Neuronal stem cell (in vitro differentiated cells): ENCODE measurements around the gene KCNK18.

Source experiments
- DNase-seq: peaks from one replicate; pipeline ENCODE4 v3.0.0-alpha.2; 2013; ENCODE audit warnings: low spot score
- H2AFZ ChIP-seq: one replicate; pipeline ENCODE4 v1.6.1; 2013; ENCODE audit warnings: mild to moderate bottlenecking, low read length, inconsistent platforms
- H2AK5ac ChIP-seq: 2 replicates; pipeline ENCODE4 v1.6.1; 2013; ENCODE audit warnings: low read depth, mild to moderate bottlenecking, inconsistent platforms, low read length, moderate library complexity, mixed read lengths
- H2BK120ac ChIP-seq: 2 replicates; pipeline ENCODE4 v1.6.1; 2013; ENCODE audit warnings: low read depth, mild to moderate bottlenecking, inconsistent platforms, low read length, moderate library complexity, mixed read lengths
- H2BK12ac ChIP-seq: one replicate; pipeline ENCODE4 v1.6.1; 2013; ENCODE audit warnings: low read length, inconsistent platforms
- H2BK15ac ChIP-seq: 2 replicates; pipeline ENCODE4 v1.6.1; 2013; ENCODE audit warnings: mild to moderate bottlenecking, low read length, inconsistent platforms, mixed read lengths
- H2BK5ac ChIP-seq: one replicate; pipeline ENCODE4 v1.6.1; 2013; ENCODE audit warnings: inconsistent platforms, mild to moderate bottlenecking, low read length, moderate library complexity
- H3K14ac ChIP-seq: one replicate; pipeline ENCODE4 v1.6.1; 2013; ENCODE audit warnings: low read length, inconsistent platforms
- H3K18ac ChIP-seq: 2 replicates; pipeline ENCODE4 v1.6.1; 2013; ENCODE audit warnings: low read length, inconsistent platforms
- H3K23ac ChIP-seq: 2 replicates; pipeline ENCODE4 v1.6.1; 2013; ENCODE audit warnings: low read depth, mild to moderate bottlenecking, mixed read lengths, low read length, inconsistent platforms; ENCODE audit not compliant: poor library complexity
- H3K27ac ChIP-seq: replicated peaks from 3 replicates; pipeline ENCODE4 v1.5.1; 2013; ENCODE audit warnings: low read length, inconsistent platforms
- H3K27me3 ChIP-seq, 3 experiments: 2 replicates each; pipeline ENCODE4 v1.6.1; 2013; ENCODE audit warnings: low read length in 3 of 3, mild to moderate bottlenecking in 2 of 3, inconsistent platforms in 1 of 3, low read depth in 1 of 3, mixed read lengths in 1 of 3, moderate library complexity in 1 of 3; ENCODE audit not compliant: control insufficient read depth in 3 of 3, insufficient read depth in 3 of 3
- H3K36me3 ChIP-seq, 2 donors: replicated peaks in 1 of 2; 2 replicates each; pipeline ENCODE4 v1.6.1; 2013; ENCODE audit warnings: low read length in 2 of 2; ENCODE audit not compliant: control insufficient read depth in 2 of 2, insufficient read depth in 2 of 2
- H3K4ac ChIP-seq: 2 replicates; pipeline ENCODE4 v1.6.1; 2013; ENCODE audit warnings: inconsistent platforms, mild to moderate bottlenecking, low read length, moderate library complexity
- H3K4me1 ChIP-seq, 2 donors: 1 replicate in 1 of 2; 2 replicates in 1 of 2; pipeline ENCODE4 v1.6.1; 2013; ENCODE audit warnings: low read length in 2 of 2, low read depth in 1 of 2; ENCODE audit not compliant: control insufficient read depth in 2 of 2, insufficient read depth in 1 of 2
- H3K4me2 ChIP-seq: one replicate; pipeline ENCODE4 v1.6.1; 2013; ENCODE audit warnings: mild to moderate bottlenecking, low read length, inconsistent platforms; ENCODE audit not compliant: insufficient read depth, poor library complexity, severe bottlenecking
- H3K4me3 ChIP-seq, 2 donors: 2 replicates each; pipeline ENCODE4 v1.5.1; 2013; ENCODE audit warnings: low read length in 2 of 2, mild to moderate bottlenecking in 2 of 2, inconsistent platforms in 1 of 2, moderate library complexity in 1 of 2
- H3K79me1 ChIP-seq: one replicate; pipeline ENCODE4 v1.6.1; 2013; ENCODE audit warnings: low read depth, mild to moderate bottlenecking, inconsistent platforms, low read length, moderate library complexity
- H3K9ac ChIP-seq: one replicate; pipeline ENCODE4 v1.6.1; 2013; ENCODE audit warnings: mild to moderate bottlenecking, low read depth, low read length, inconsistent platforms; ENCODE audit not compliant: poor library complexity
- H3K9me3 ChIP-seq, 2 donors: replicated peaks in 1 of 2; 2 replicates each; pipeline versions ENCODE3 to v1.6.1; 2013; ENCODE audit warnings: low read length in 2 of 2, mild to moderate bottlenecking in 2 of 2, inconsistent platforms in 1 of 2, low read depth in 1 of 2, mixed read lengths in 1 of 2, moderate library complexity in 1 of 2; ENCODE audit not compliant: control insufficient read depth in 2 of 2, insufficient read depth in 1 of 2
- H4K8ac ChIP-seq: one replicate; pipeline ENCODE4 v1.6.1; 2013; ENCODE audit warnings: low read depth, mild to moderate bottlenecking, inconsistent platforms, low read length, moderate library complexity
- H4K91ac ChIP-seq: one replicate; pipeline ENCODE4 v1.6.1; 2013; ENCODE audit warnings: low read length, low read depth, mild to moderate bottlenecking, inconsistent platforms; ENCODE audit not compliant: poor library complexity
- WGBS, 2 donors: extraction: QIAGEN DNeasy Blood & Tissue Kit; methylation state at CpG; one replicate each; pipeline ENCODE4 v1.1.7; 2013; ENCODE audit warnings: missing lambda C conversion rate in 2 of 2, mixed read lengths in 1 of 2; ENCODE audit not compliant: insufficient read length in 2 of 2, insufficient replicate concordance in 1 of 2; ENCODE audit errors: extremely low coverage in 2 of 2; 5-methylcytosine and 5-hydroxymethylcytosine counted together

Gene KCNK18

GRCh38 chr10:117240621-117241529 is 43.6 kb downstream of the KCNK18 start, which contains the start of gene SLC18A2:
Gene SLC18A2 (plus strand): TSS chr10:117241114. CDS start chr10:117241694, 580 bp downstream.
- H3K4me1 ChIP-seq = no peaks in the 10 kb centered on the region
- H2AFZ ChIP-seq = peak within 1 kb of the TSS; percentile 85
- H2BK15ac ChIP-seq = peak within 1 kb of the TSS; percentile 30
- no peaks in the 10 kb centered on the region for H3K79me1 ChIP-seq
- H4K91ac ChIP-seq = no peak within 1 kb of the TSS
- H3K9ac ChIP-seq = peak within 1 kb of the TSS; percentile 61
- DNase-seq = no peak
- no peaks in the 10 kb centered on the region for H3K36me3 ChIP-seq
- WGBS, 2 donors = no CpG with 5 or more reads among the region's 93 CpGs
- no peak within 1 kb of the TSS for H4K8ac ChIP-seq
- peaks cover 0 to 97% (median 25%) of the 10 kb centered on the region in 3 experiments for H3K27me3 ChIP-seq
- H3K4ac ChIP-seq = no peak within 1 kb of the TSS
- H3K4me3 ChIP-seq = peak within 1 kb of the TSS in 1 of 2 donors; percentile 86
- peak within 1 kb of the TSS; percentile 51 for H2BK120ac ChIP-seq
- peak within 1 kb of the TSS; percentile 2 for H2BK5ac ChIP-seq
- H3K4me2 ChIP-seq = peak within 1 kb of the TSS; percentile 58
- peak within 1 kb of the TSS; percentile 92 for H3K18ac ChIP-seq
- H3K9me3 ChIP-seq = peaks cover 0 to 2% of the 10 kb centered on the region in 2 donors
- peak within 1 kb of the TSS; percentile 32 for H3K23ac ChIP-seq
- peak within 1 kb of the TSS; percentile 31 for H2AK5ac ChIP-seq
- H3K27ac ChIP-seq = no peak within 1 kb of the TSS
- peak within 1 kb of the TSS; percentile 50 for H3K14ac ChIP-seq
- H2BK12ac ChIP-seq = no peak within 1 kb of the TSS

GRCh38 chr10:117241541-117242462 is 44.5 kb downstream of the KCNK18 start:
- Histone ChIP-seq H3K79me1 (no peaks in the 10 kb centered on the region), H2AFZ (peak overlapping the region; percentile 85), H3K27ac (no peak overlapping the region), H2BK120ac (no peak overlapping the region), H2BK15ac (no peak overlapping the region), H3K27me3 (peaks cover 0 to 95% (median 25%) of the 10 kb centered on the region in 3 experiments), H3K9ac (no peak overlapping the region), H4K8ac (no peak overlapping the region), H3K36me3 (no peaks in the 10 kb centered on the region), H2AK5ac (no peak overlapping the region), H2BK5ac (no peak overlapping the region), H3K4me1 (no peaks in the 10 kb centered on the region), H2BK12ac (no peak overlapping the region), H3K14ac (no peak overlapping the region), H3K9me3 (peaks cover 0 to 2% of the 10 kb centered on the region in 2 donors), H3K4ac (no peak overlapping the region), H3K23ac (peak overlapping the region; percentile 32), H3K4me3 (peak overlapping the region in 1 of 2 donors; percentile 86), H3K4me2 (peak overlapping the region; percentile 58), H3K18ac (peak overlapping the region; percentile 21), H4K91ac (no peak overlapping the region)
- WGBS, 2 donors = no CpG with 5 or more reads among the region's 56 CpGs
- DNase-seq = no peak

- Histone ChIP-seq H3K4me1 (no peaks in the 10 kb centered on the region), H2AK5ac (no peak overlapping the region), H2BK5ac (no peak overlapping the region), H2BK120ac (no peak overlapping the region), H3K23ac (no peak overlapping the region), H2AFZ (no peak overlapping the region), H3K9me3 (peaks cover 0 to 2% of the 10 kb centered on the region in 2 donors), H3K18ac (no peak overlapping the region), H4K91ac (no peak overlapping the region), H3K9ac (no peak overlapping the region), H3K4me2 (no peak overlapping the region), H3K27ac (no peak overlapping the region), H4K8ac (no peak overlapping the region), H2BK12ac (no peak overlapping the region), H3K14ac (no peak overlapping the region), H3K27me3 (peaks cover 0 to 95% (median 25%) of the 10 kb centered on the region in 3 experiments), H2BK15ac (no peak overlapping the region), H3K4me3 (no peak overlapping the region), H3K36me3 (no peaks in the 10 kb centered on the region), H3K79me1 (no peaks in the 10 kb centered on the region), H3K4ac (no peak overlapping the region)
- no peak for DNase-seq
- no CpG with 5 or more reads among the region's 8 CpGs for WGBS, 2 donors
Observed at GRCh38 chr10:117242463-117242832, 45.2 kb downstream of the KCNK18 start.
